Esophagus squamous epithelium (tissue), 4 donors: ENCODE data around the gene ABCC9.

ENCODE experiments used
- CTCF ChIP-seq, 6 experiments: fragments of 450-650 bp in 4 of 6; fragments of 200-600 bp in 2 of 6; sonication (generic) in 2 of 6; IDR thresholded peaks; one replicate each; pipeline ENCODE4 v1.5.1; 2016 to 2019; ENCODE audit warnings: antibody characterized with exemption in 6 of 6, mild to moderate bottlenecking in 4 of 6, moderate library complexity in 4 of 6
- POLR2A ChIP-seq, 4 donors: fragments of 450-650 bp; IDR thresholded peaks; one replicate each; pipeline ENCODE4 v1.6.1; 2017; ENCODE audit warnings: antibody characterized with exemption in 4 of 4, mild to moderate bottlenecking in 4 of 4, moderate library complexity in 3 of 4

GRCh38 chr12:21942377-21942703, 1.1 kb upstream of the ABCC9 start:
- TF ChIP-seq CTCF (IDR thresholded peaks at IDR 0.05) (no peak), POLR2A (IDR thresholded peaks at IDR 0.05) (no peak)
